Measurements from ENCODE around the gene TRIL.

TRIL gene

DNA sequence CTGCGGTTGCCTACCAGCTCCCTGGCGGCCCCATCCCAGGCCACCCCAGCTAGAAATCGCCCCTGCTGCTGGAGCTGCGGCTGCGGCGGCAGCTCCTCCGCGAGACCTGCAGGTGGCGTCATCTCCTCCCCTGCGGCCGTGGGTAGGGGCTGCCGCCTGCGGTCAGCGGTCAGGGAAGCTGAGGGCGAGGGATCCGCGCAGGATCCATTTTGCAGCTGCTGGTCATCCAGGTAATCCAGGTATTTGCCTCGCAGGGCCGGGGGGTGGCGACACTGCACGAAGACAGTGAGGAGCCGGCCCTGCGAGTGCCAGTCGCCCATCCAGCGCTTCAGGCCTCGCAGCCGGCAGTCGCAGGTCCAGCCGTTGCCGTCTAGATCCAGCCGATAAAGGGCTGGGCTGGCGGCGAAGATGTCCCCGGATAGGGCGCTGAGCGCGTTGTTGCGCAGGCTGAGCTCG, 1.5 kb downstream of the TRIL start:
- Histone ChIP-seq H3K36me3 (ENCODE audit: control insufficient read depth, insufficient read depth, low read length) (no peaks in the 10 kb centered on the region), H3K4me1 (ENCODE audit: control insufficient read depth, low read depth, low read length) (peaks cover 1% of the 10 kb centered on the region), H2BK5ac (ENCODE audit: low read length) (no peak overlapping the region), H3K79me2 (ENCODE audit: control insufficient read depth, insufficient read depth, low read length) (no peaks in the 10 kb centered on the region), H3K56ac (ENCODE audit: low read length) (peak overlapping the region; percentile 78), H2BK120ac (ENCODE audit: low read depth, low read length) (no peak overlapping the region), H3K27ac (ENCODE audit: low read depth, low read length) (no peak overlapping the region), H4K8ac (ENCODE audit: low read depth, low read length) (no peak overlapping the region), H3K9ac (ENCODE audit: low read length) (peak overlapping the region; percentile 49), H3K4ac (ENCODE audit: low read depth, low read length) (no peak overlapping the region), H3K18ac (ENCODE audit: low read length) (no peak overlapping the region), H3K4me2 (ENCODE audit: low read length) (peak overlapping the region; percentile 89), H2AK5ac (ENCODE audit: low read length) (no peak overlapping the region), H3K79me1 (ENCODE audit: low read length) (no peaks in the 10 kb centered on the region), H4K5ac (ENCODE audit: low read length) (no peak overlapping the region), H3K27me3 (ENCODE audit: insufficient read depth, low read length, poor library complexity) (peaks cover 8% of the 10 kb centered on the region), H3K4me3 (ENCODE audit: low read length) (no peak overlapping the region), H2BK15ac (replicated peaks; ENCODE audit: low read depth) (no peak overlapping the region), H3K23ac (ENCODE audit: low read length) (no peak overlapping the region)
- WGBS (ENCODE audit: extremely low coverage, insufficient coverage, low lambda C conversion rate): no CpG with 5 or more reads among the region's 39 CpGs
- peak; percentile 94 for DNase-seq

DNA sequence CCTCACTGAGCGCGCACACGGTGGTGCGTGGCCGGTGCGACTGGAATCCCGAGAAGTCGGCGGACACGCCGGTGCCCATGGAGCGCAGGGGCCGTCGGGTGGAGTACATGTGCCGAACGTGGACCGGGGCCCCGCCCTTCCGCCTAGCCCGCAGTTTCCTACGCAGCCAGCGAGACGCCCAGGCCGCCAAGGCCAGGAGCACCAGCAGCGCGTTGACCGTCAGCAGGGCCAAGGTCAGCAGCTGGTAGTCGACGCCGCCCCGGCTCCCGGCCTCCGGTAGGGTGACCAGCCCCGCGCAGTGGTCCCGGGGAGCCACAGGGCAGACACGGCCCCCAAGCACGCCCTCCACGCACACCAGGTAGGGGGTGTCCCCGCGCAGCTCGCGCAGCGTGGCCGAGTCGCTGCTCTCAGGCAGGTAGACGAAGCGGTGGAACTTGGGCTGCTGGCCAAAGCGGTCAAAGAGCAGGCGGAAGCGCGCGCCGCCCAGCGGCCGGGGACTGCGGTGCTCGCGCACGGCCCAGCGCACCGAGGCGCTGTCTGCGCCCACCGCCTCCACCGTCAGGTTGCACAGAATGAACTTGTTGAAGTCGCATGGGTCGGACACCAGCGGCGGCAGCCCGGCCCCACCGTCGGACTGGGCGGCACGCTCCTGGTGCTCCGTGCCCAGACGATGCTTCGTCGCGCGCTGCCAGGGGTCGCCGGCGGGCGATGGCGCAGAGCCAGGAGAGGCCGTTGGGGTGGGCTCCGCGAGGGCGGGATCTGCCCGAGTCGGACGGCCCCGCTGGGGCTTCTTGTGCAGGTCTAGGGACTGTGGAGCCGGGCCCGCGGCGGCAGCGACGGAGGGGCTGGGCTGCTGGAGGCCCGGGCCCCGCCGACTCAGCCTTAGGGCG, 2.2 kb downstream of the TRIL start:
- H4K5ac ChIP-seq (ENCODE audit: low read length): no peak overlapping the region
- no peak overlapping the region for H3K4ac ChIP-seq (ENCODE audit: low read depth, low read length)
- no peak overlapping the region for H4K8ac ChIP-seq (ENCODE audit: low read depth, low read length)
- DNase-seq: peak; percentile 87
- no peak overlapping the region for H2AK5ac ChIP-seq (ENCODE audit: low read length)
- peaks cover 8% of the 10 kb centered on the region for H3K27me3 ChIP-seq (ENCODE audit: insufficient read depth, low read length, poor library complexity)
- WGBS (ENCODE audit: extremely low coverage, insufficient coverage, low lambda C conversion rate): no CpG with 5 or more reads among the region's 104 CpGs
- peak overlapping the region; percentile 49 for H3K9ac ChIP-seq (ENCODE audit: low read length)
- H2BK120ac ChIP-seq (ENCODE audit: low read depth, low read length): no peak overlapping the region
- H2BK5ac ChIP-seq (ENCODE audit: low read length): no peak overlapping the region
- H3K18ac ChIP-seq (ENCODE audit: low read length): no peak overlapping the region
- no peaks in the 10 kb centered on the region for H3K79me1 ChIP-seq (ENCODE audit: low read length)
- H3K27ac ChIP-seq (ENCODE audit: low read depth, low read length): no peak overlapping the region
- H3K23ac ChIP-seq (ENCODE audit: low read length): no peak overlapping the region
- peak overlapping the region; percentile 78 for H3K56ac ChIP-seq (ENCODE audit: low read length)
- H3K79me2 ChIP-seq (ENCODE audit: control insufficient read depth, insufficient read depth, low read length): no peaks in the 10 kb centered on the region
- H2BK15ac ChIP-seq (replicated peaks; ENCODE audit: low read depth): no peak overlapping the region
- H3K4me1 ChIP-seq (ENCODE audit: control insufficient read depth, low read depth, low read length): peaks cover 1% of the 10 kb centered on the region
- peak overlapping the region; percentile 20 for H3K4me3 ChIP-seq (ENCODE audit: low read length)
- peak overlapping the region; percentile 89 for H3K4me2 ChIP-seq (ENCODE audit: low read length)
- H3K36me3 ChIP-seq (ENCODE audit: control insufficient read depth, insufficient read depth, low read length): no peaks in the 10 kb centered on the region

DNA sequence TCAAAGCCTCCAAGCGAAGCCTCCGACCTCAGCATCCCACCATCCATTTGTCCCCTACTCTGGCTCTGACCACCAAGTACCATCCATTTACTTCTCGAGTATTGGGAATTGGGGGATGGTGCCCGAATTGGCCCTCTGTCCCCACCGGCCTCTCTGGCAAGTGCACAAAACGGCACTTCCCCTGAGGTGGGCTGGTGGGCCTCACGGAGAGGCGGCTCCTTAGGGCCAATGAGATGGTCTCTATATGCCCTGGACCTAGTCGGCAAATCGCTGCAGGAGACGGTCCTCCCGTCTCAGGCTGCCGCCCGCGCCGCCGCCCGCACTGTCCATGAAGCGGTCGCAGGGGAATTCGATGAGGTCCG, 2.8 kb downstream of the TRIL start:
- no peak overlapping the region for H3K18ac ChIP-seq (ENCODE audit: low read length)
- no peaks in the 10 kb centered on the region for H3K79me1 ChIP-seq (ENCODE audit: low read length)
- WGBS (ENCODE audit: extremely low coverage, insufficient coverage, low lambda C conversion rate): no CpG with 5 or more reads among the region's 22 CpGs
- no peak overlapping the region for H2AK5ac ChIP-seq (ENCODE audit: low read length)
- peak overlapping the region; percentile 72 for H3K56ac ChIP-seq (ENCODE audit: low read length)
- H3K27ac ChIP-seq (ENCODE audit: low read depth, low read length): no peak overlapping the region
- H3K23ac ChIP-seq (ENCODE audit: low read length): no peak overlapping the region
- no peak overlapping the region for H3K4me3 ChIP-seq (ENCODE audit: low read length)
- no peak overlapping the region for H3K4ac ChIP-seq (ENCODE audit: low read depth, low read length)
- peaks cover 1% of the 10 kb centered on the region for H3K4me1 ChIP-seq (ENCODE audit: control insufficient read depth, low read depth, low read length)
- H3K27me3 ChIP-seq (ENCODE audit: insufficient read depth, low read length, poor library complexity): peaks cover 8% of the 10 kb centered on the region
- no peaks in the 10 kb centered on the region for H3K36me3 ChIP-seq (ENCODE audit: control insufficient read depth, insufficient read depth, low read length)
- no peak overlapping the region for H2BK15ac ChIP-seq (replicated peaks; ENCODE audit: low read depth)
- no peaks in the 10 kb centered on the region for H3K79me2 ChIP-seq (ENCODE audit: control insufficient read depth, insufficient read depth, low read length)
- no peak overlapping the region for H2BK5ac ChIP-seq (ENCODE audit: low read length)
- no peak for DNase-seq
- no peak overlapping the region for H2BK120ac ChIP-seq (ENCODE audit: low read depth, low read length)
- no peak overlapping the region for H4K8ac ChIP-seq (ENCODE audit: low read depth, low read length)
- H3K4me2 ChIP-seq (ENCODE audit: low read length): peak overlapping the region; percentile 89
- no peak overlapping the region for H4K5ac ChIP-seq (ENCODE audit: low read length)
- peak overlapping the region; percentile 18 for H3K9ac ChIP-seq (ENCODE audit: low read length)

DNA sequence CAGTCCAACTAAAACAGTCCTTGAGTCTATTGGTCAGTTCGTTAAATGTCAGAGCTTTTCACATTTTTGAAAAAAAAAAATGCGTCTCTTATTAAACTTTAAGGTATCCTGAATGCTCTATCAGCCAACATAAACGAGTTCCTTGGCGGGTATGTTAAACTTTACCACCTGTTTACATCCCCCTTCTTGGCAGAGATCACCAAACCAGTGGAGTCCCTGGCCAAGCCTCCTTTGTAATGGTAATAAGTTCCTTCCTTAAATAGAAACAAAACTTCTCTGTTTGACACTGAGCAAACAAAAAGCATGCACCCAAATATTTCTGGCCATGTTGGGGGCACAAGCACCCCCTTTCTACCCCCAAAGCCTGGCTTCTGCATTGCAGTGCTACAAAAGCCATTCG, 3.2 kb downstream of the TRIL start:
- H3K27ac ChIP-seq (ENCODE audit: low read depth, low read length): no peak overlapping the region

DNA sequence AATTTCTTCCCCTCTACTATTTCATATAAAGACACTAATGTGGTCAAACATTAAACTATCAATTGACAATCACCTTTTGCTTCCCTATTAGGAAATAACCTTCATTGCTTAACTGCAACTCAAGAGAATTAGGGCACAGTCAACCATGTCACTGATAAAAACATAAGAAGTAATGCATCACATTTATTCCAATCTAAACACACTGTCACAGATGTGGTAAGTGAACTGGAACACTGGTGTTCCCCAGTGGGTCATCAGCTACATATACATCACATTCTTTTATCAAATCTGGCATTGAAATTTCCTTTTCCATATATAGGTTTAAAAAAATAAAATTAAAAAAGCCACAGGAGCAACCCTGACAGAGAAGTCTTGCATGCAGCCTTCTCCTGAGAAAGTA, 3.7 kb downstream of the TRIL start:
- Histone ChIP-seq H3K4me1 (ENCODE audit: control insufficient read depth, low read depth, low read length) (peaks cover 1% of the 10 kb centered on the region), H3K4ac (ENCODE audit: low read depth, low read length) (no peak overlapping the region), H3K4me2 (ENCODE audit: low read length) (no peak overlapping the region), H3K18ac (ENCODE audit: low read length) (no peak overlapping the region), H2BK120ac (ENCODE audit: low read depth, low read length) (no peak overlapping the region), H3K27ac (ENCODE audit: low read depth, low read length) (no peak overlapping the region), H3K36me3 (ENCODE audit: control insufficient read depth, insufficient read depth, low read length) (no peaks in the 10 kb centered on the region), H3K56ac (ENCODE audit: low read length) (no peak overlapping the region), H3K79me2 (ENCODE audit: control insufficient read depth, insufficient read depth, low read length) (no peaks in the 10 kb centered on the region), H2BK5ac (ENCODE audit: low read length) (no peak overlapping the region), H2BK15ac (replicated peaks; ENCODE audit: low read depth) (no peak overlapping the region), H3K9ac (ENCODE audit: low read length) (no peak overlapping the region), H3K23ac (ENCODE audit: low read length) (no peak overlapping the region), H3K79me1 (ENCODE audit: low read length) (no peaks in the 10 kb centered on the region), H2AK5ac (ENCODE audit: low read length) (no peak overlapping the region), H4K8ac (ENCODE audit: low read depth, low read length) (no peak overlapping the region), H3K4me3 (ENCODE audit: low read length) (no peak overlapping the region), H4K5ac (ENCODE audit: low read length) (no peak overlapping the region), H3K27me3 (ENCODE audit: insufficient read depth, low read length, poor library complexity) (peaks cover 8% of the 10 kb centered on the region)
- DNase-seq: no peak

More for the DNA sequence above, 3.2 kb downstream of the TRIL start:
- H3K9ac ChIP-seq (ENCODE audit: low read length): no peak overlapping the region
- H3K23ac ChIP-seq (ENCODE audit: low read length): no peak overlapping the region
- H2AK5ac ChIP-seq (ENCODE audit: low read length): no peak overlapping the region
- no peak overlapping the region for H3K18ac ChIP-seq (ENCODE audit: low read length)
- no peak overlapping the region for H2BK15ac ChIP-seq (replicated peaks; ENCODE audit: low read depth)
- peaks cover 1% of the 10 kb centered on the region for H3K4me1 ChIP-seq (ENCODE audit: control insufficient read depth, low read depth, low read length)
- no peak overlapping the region for H2BK120ac ChIP-seq (ENCODE audit: low read depth, low read length)
- H4K5ac ChIP-seq (ENCODE audit: low read length): no peak overlapping the region
- no peaks in the 10 kb centered on the region for H3K79me2 ChIP-seq (ENCODE audit: control insufficient read depth, insufficient read depth, low read length)
- H3K56ac ChIP-seq (ENCODE audit: low read length): no peak overlapping the region
- no peaks in the 10 kb centered on the region for H3K36me3 ChIP-seq (ENCODE audit: control insufficient read depth, insufficient read depth, low read length)
- no peaks in the 10 kb centered on the region for H3K79me1 ChIP-seq (ENCODE audit: low read length)
- peaks cover 8% of the 10 kb centered on the region for H3K27me3 ChIP-seq (ENCODE audit: insufficient read depth, low read length, poor library complexity)
- WGBS (ENCODE audit: extremely low coverage, insufficient coverage, low lambda C conversion rate): no CpG with 5 or more reads among the region's 5 CpGs
- H3K4me2 ChIP-seq (ENCODE audit: low read length): no peak overlapping the region
- no peak overlapping the region for H3K4me3 ChIP-seq (ENCODE audit: low read length)
- no peak overlapping the region for H4K8ac ChIP-seq (ENCODE audit: low read depth, low read length)
- no peak overlapping the region for H3K4ac ChIP-seq (ENCODE audit: low read depth, low read length)
- no peak overlapping the region for H2BK5ac ChIP-seq (ENCODE audit: low read length)
- DNase-seq: no peak

DNA sequence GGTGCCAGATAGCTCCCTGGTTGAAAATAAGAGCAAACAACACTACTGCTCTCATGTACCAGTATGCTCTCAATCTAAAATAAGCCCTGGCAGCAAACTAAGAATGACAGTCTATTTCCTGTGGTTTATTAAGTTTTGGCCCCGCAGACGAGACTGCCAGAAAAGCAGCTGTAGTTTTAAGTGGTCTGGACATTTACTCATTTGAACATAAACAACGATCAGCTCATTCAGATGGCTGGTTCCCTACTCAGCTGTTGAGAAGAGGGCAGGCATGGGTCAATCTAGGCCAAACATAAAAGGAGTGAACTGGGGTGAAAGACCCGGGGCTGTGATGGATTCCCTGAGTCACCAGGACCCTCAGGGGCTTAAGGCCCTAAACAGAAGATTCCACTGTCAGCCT, 4.5 kb downstream of the TRIL start:
- Histone ChIP-seq H4K5ac (ENCODE audit: low read length) (no peak overlapping the region), H3K27ac (ENCODE audit: low read depth, low read length) (no peak overlapping the region)
- DNase-seq: no peak

More for the DNA sequence above, 4.5 kb downstream of the TRIL start:
- Histone ChIP-seq H2BK5ac (ENCODE audit: low read length) (no peak overlapping the region), H2BK120ac (ENCODE audit: low read depth, low read length) (no peak overlapping the region), H3K9ac (ENCODE audit: low read length) (no peak overlapping the region), H3K4me3 (ENCODE audit: low read length) (no peak overlapping the region), H4K8ac (ENCODE audit: low read depth, low read length) (no peak overlapping the region), H3K27me3 (ENCODE audit: insufficient read depth, low read length, poor library complexity) (peaks cover 8% of the 10 kb centered on the region), H3K4me2 (ENCODE audit: low read length) (no peak overlapping the region), H3K23ac (ENCODE audit: low read length) (no peak overlapping the region), H2AK5ac (ENCODE audit: low read length) (no peak overlapping the region), H3K4me1 (ENCODE audit: control insufficient read depth, low read depth, low read length) (no peaks in the 10 kb centered on the region), H3K18ac (ENCODE audit: low read length) (no peak overlapping the region), H3K79me1 (ENCODE audit: low read length) (no peaks in the 10 kb centered on the region), H3K79me2 (ENCODE audit: control insufficient read depth, insufficient read depth, low read length) (no peaks in the 10 kb centered on the region), H3K56ac (ENCODE audit: low read length) (no peak overlapping the region), H2BK15ac (replicated peaks; ENCODE audit: low read depth) (no peak overlapping the region), H3K4ac (ENCODE audit: low read depth, low read length) (no peak overlapping the region), H3K36me3 (ENCODE audit: control insufficient read depth, insufficient read depth, low read length) (no peaks in the 10 kb centered on the region)
- WGBS (ENCODE audit: extremely low coverage, insufficient coverage, low lambda C conversion rate): no CpG with 5 or more reads among the region's 4 CpGs

Data from mesendoderm (in vitro differentiated cells).